GM21723 (cell line): ENCODE results near the gene MSX1.

Experiments used
- ATAC-seq: cut with Tn5 transposase; IDR thresholded peaks from one replicate; pipeline ENCODE4 v1.9.1; 2021; ENCODE audit warnings: mild to moderate bottlenecking, moderate library complexity; ENCODE audit not compliant: unreplicated experiment

Gene MSX1

DNA sequence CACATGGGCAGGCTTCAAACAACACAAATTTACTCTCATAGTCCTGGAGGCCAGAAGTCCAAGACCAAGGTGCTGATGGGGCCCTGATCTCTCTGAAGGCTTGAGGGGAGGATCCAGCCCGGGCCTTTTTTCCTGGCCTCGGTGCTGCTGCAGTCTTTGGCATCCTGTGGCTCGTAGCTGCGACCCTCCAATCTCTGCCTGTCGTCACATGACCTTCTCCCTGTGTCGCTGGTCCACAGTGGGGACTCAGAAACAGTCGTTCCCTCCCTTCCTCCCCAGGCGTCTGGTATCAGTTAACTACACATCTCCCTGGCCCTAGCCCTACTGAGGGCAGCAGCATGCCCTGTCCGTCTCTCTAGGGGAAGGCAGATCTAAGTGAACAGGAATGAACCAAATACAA, 19.1 kb upstream of the MSX1 start:
- ATAC-seq, result no peak

GRCh38 chr4:4841156-4841555, 18.3 kb upstream of the MSX1 start:
- ATAC-seq, result no peak

DNA sequence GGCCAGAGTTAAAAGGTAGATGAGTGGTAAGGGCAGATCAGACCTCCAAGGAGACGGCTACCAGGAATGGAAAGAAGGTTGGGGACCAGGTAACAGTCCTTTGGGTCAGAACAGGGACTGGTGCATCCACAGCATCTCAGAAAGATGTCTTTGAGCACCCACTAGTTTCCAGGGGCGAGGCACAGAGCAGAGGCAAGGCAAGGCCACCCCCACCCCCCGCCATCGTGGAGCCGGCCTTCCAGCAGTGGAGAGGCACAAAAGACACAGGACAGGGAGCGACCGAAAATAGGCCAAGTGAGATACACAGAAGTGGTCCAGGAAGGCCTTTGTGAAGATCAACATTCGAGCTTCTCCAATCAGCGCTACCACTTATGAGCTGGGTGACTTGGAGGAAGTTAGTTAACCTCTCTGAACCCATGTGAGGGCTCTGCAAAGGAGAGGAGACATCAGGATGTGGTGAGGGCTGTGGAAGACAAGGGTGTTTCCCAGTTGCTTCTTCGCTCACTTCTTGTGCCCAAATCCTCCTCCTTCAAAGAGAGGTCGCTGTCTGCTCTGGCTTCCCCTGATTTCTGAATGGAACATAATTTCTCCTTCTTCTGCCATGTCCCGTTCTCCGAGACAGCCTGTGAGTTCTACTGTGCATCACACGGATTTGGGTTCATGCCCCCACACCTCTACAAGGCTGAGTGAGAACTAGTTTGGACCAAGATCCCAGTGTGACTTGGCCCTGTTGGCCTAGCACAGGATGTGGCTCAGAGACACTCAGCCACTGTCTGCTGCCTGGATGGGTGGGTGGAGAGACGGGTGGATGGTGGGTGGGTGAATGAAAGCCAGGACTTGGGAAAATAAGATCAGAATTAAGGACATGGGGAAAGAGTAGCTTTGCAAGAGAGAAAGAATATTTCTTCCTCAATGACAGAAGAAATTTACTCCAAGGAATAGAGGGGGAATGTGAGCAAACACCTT, 16.7 kb upstream of the MSX1 start:
- ATAC-seq, result no peak

DNA sequence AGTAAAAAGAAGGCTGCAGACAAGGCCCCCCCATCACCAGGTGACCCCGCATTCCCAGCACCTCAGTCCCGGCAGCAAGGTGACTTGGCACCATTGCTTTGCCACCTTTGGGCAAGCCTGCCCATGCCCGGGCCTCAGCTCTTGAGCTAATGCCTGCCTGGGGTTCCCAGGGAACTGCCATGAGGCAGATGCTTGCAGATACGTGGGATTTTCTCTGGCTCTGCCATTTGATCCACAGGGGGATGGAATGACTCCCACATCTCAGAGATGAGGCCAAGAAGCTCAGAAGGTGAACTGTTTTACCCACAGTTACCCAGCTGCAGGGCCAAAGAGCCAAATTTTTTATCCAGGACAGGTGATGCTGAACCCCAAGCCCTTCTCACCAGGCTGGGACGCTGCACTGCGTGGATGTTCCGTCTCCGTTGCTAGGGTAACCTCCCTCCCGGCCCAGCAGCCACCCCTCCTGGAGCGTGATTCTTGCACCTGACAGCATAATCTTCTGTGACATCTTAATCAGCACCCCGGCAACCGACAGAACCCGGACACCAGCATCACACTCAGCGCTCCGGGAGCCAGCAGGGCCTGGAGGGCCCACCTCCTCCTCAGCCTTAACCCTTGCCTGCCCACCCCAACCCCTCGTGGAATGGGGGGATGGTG, 15.7 kb upstream of the MSX1 start:
- ATAC-seq, result no peak

DNA sequence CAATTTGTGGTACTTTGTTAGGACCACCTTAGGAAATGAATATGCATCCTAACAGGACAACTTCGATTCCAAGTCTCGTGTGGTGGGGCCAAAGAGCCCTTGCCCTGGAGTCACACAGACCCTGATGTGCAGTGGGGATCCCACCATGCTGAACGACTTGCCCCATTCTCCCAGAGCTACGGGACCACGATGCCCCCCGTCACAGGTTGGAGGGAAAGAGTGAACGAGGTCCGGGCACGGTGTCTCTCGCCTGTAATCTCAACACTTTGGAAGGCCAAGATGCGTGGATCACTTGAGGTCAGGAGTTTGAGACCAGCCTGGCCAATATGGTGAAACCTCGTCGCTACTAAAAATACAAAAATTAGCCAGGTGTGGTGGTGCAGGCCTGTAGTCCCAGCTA, 14.4 kb upstream of the MSX1 start:
- no peak for ATAC-seq

- ATAC-seq, result no peak
These were observed 12.5 kb upstream of the MSX1 start for GRCh38 chr4:4847011-4847410.

DNA sequence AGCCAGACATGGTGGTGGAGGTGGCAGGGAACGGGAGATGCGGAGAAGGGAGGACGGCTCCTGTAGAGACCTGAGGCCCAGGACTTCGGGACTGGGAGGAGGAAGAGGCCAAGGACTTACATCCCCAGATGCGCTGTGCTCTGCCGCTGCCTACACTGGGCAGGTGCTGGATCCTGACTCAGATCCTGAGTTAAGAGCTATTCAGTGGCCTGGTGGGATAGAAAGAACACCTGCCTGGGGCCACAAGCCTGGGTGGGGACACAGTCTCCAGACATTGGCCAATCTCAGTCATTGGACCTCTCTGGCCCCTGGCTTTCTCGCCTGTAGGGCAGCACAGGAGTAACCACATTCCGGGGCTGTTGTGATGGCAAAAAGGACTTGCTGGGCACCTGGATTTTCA, 10.9 kb upstream of the MSX1 start:
- no peak for ATAC-seq

DNA sequence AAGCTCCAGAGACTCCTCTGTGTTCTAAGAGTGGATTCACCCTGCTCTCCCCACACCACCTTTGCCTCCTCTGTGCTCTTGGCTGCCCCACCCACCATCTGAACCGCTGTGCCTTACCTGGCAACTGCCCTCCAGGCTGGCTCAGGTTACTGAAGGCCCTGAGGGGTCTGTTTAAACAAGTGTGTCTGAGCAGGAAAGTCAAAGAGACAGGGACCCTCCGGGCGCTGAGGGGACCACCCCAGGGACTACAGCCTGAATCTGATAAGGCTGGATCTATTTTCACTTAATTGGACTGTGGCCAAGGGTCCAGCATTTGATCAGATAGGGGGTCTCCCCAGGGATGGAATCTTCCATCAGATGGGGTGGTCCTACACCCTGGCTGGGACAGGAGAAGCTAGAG, 10.4 kb upstream of the MSX1 start:
- ATAC-seq, result no peak

DNA sequence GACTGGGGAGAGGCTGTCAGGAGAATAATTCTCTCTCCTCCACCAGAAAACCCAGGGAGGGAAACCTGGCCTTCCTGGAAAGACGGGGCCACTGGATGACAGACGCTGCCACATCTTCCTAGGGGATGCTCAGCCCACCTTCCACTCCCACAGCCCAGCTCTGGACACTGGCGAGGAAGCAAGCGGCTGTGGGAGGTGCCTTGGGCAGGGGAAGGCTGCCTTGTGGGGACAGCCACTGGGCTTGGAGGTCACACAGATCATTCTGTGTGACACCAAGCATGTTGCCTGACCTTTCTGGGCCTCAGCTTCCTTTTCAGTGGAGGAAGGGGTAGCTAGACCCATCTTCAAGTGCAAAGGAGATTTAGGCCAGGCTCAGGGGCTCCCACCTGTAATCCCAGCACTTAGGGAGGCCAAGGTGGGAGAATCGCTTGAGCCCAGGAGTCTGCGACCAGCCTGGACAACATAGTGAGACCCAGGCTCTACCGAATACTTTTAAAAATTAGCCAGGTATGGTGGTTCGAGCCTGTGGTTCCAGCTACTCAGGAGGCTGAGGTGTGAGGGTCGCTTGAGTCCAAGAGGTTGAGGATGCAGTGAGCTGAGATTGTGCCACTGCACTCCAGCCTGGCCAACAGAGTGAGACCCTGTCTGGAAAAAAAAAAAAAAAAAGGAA, 9.8 kb upstream of the MSX1 start:
- no peak for ATAC-seq

GRCh38 chr4:4851081-4851480, 8.4 kb upstream of the MSX1 start:
- no peak for ATAC-seq

DNA sequence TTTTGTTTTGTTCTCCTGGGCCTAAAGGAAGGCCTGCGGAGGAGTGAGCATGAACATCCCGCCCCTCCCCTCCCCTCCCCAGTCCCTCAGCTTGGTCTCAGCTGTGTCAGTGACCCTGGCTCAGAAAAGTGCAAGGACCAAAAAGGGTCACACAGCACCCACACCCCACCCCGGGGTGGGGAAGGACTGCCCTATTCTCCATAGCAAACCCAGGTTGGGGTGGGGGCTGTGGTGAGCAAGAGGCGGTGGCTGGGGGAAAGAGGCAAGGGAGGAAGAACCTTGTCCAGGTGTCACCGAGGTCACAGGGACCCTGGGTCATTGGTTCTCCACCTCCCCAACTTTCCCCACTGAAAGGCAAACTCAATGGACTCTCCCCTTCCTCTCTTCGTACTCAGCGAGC, 7.6 kb upstream of the MSX1 start:
- no peak for ATAC-seq

DNA sequence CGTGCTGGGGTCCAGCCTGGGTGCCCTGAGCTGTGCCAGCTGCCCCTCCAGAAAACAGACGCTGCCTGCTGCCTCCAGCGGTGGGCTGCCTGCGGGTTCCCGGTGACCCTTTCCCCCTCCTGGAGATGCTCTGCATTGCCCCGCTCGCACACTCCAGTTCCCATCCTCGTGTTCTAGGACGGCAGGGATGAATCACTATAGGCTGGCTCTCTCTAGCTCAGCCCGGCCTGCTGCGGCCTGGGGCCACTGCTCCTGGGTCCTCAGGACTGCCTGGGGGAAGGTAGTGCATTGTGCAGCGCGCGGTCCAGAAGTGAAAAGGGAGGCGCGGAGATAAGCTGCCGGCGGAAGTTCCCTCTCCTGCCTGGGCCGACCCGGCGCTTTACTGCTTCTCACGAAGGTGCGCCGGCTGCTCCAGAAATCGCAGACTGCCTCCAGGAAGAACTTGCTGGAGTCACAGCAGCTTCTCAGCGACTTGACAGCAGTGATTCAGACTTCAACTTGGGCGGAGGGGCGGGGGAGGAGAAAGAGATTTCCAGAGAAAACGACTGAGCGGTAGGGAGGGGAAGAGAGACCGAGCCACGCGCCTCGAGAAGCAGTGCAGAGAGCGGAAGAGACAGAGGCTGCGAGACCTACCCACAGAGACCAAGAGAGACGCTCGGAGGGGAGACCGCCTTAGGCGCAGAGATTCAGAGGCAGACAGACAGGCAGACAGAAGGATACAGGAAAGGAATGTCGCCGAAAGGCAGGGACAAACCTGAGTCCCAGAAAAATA, 6.7 kb upstream of the MSX1 start:
- ATAC-seq, result peak; percentile 55

DNA sequence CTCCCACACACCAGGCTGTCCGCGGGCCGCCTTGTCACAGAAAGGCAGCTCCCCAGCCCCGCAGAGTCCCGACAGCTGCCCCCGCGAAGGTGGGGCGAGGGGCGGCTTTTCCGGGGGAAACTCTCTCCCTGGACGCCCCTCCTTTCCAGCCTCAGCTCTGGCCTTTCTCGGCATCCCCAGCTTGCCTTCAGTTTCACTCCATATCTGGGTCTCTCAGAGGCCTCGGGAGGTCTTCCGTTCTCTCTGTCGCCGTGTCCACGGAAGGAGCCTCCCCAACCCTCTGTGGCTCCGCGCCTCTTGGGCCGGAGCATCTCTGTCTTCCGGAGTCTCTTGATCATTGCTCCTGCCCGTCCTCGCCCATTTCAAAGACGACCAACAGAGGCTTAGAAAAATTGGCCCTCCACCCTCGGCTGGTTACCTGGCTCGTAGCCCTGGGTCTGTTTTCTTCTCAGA, 6.1 kb upstream of the MSX1 start:
- ATAC-seq, result peak; percentile 23

DNA sequence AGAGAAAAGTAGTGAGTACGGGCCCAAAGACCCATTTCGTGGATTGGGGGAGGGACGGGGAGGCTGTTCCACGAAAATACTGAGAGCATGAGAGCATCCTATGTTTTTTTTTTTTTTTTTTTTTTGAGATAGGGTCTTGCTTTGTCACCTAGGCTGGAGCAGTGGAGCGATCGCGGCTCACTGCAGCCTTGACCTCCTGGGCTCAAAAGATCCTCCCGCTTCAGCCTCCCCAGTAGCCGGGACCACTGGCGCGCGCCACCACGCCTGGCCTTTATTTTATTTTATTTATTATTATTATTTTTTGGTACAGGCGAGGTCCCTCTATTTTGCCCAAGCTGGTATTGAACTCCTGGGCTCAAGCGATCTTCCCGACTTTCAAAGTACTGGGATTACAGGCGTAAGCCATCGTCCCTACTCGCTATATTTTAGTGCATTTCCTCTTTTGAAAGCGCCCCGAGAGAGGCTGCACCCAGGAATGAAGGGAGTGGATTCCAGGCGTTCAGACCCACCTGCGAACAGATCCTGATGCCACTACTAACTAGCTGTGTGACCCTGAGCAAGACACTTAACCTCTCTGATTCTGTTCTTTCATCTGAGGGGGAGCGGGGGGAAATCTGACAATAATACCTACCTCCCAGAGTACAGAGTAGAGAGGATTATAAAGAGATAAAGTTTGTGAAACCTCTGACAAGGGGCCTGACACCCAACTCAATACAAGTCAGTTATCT, 5.4 kb upstream of the MSX1 start:
- ATAC-seq, result no peak

- no peak for ATAC-seq
These were observed 4.7 kb upstream of the MSX1 start for GRCh38 chr4:4854649-4855295.

DNA sequence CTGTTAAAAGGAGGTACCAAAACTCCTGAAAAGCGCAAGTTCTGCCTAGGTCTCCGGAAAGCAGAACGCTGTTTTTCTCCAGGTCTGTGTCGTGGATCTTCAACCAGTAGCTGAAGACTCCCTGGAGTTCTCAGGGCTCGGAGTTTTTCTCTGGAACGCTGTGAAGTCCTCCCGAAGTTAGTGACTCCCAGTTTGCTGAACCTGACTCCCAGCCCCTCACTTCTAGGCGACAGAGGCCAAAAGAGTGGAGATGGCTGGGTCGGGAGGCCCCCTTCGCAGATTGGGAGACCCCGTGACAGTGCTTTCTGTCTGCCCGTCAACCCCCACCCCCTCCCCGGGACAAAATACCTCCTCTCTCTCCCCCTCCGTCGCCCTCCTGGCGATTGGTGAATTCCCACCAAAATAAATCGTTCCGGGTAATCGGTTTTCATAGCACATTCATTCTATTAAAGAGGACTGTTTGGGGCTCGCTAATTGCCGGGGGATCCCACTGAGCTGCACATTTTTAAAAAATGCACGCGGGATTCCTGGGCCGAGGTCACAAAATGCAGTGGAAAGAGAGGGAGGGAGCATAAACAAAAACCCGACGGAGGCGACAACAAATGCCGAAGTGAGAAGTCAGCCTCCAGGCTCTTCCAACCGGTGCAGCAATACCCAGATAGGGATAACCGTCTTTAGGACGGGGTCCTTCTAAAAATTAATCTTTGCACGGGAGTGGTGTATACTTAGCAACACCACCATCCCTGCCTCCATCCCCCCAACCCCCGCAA, 4.0 kb upstream of the MSX1 start:
- ATAC-seq, result no peak

- no peak for ATAC-seq
These were observed 3.1 kb upstream of the MSX1 start for GRCh38 chr4:4856071-4857000.
